GM12878 (cell line): Measurements from ENCODE around the gene MTMR3.

ENCODE experiments used
- TCF7 ChIP-seq: IDR thresholded peaks from 2 replicates; pipeline ENCODE4 v1.6.1; 2014; ENCODE audit warnings: antibody characterized with exemption, borderline replicate concordance
- TF ChIP-seq, protein P1 (sequence below), 3 experiments: IDR thresholded peaks in 2 of 3; conservative IDR thresholded peaks in 1 of 3; 2 replicates each; pipeline ENCODE4 v1.5.1; 2011; ENCODE audit warnings: low read depth in 3 of 3, low read length in 3 of 3, mild to moderate bottlenecking in 3 of 3, control low read depth in 2 of 3, moderate library complexity in 2 of 3, inconsistent platforms in 1 of 3, mixed read lengths in 1 of 3; ENCODE audit not compliant: control insufficient read depth in 2 of 3, insufficient read depth in 1 of 3; ENCODE audit errors: extremely low read depth in 1 of 3

DNA sequence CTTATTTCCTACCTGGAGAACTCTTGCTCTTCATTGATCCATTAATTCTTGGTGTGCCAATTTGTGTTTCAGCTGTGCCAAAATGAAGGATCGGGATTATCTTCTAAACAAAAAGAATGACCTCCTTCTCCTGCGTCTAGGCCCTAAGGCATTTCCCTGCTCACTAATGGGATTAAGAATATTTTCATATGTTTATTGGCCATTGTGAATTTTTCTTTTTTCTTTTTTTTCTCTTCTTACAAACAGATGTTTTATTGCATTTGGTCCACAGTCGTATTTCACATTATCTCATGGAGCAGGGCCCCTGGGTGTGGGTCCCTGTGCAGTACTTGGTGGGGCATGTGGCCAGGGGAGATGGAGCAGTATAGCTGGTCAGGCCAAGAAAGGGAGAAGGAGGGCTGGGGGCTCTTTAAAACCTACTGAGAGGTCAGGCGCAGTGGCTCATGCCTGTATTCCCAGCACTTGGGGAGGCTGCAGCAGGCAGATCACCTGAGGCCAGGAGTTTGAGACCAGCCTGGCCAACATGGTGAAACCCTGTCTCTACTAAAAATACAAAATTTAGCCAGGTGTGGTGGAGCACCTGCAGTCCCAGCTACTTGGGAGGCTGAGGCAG is 162.0 kb downstream of the MTMR3 start:
- TF ChIP-seq, protein P1, sequence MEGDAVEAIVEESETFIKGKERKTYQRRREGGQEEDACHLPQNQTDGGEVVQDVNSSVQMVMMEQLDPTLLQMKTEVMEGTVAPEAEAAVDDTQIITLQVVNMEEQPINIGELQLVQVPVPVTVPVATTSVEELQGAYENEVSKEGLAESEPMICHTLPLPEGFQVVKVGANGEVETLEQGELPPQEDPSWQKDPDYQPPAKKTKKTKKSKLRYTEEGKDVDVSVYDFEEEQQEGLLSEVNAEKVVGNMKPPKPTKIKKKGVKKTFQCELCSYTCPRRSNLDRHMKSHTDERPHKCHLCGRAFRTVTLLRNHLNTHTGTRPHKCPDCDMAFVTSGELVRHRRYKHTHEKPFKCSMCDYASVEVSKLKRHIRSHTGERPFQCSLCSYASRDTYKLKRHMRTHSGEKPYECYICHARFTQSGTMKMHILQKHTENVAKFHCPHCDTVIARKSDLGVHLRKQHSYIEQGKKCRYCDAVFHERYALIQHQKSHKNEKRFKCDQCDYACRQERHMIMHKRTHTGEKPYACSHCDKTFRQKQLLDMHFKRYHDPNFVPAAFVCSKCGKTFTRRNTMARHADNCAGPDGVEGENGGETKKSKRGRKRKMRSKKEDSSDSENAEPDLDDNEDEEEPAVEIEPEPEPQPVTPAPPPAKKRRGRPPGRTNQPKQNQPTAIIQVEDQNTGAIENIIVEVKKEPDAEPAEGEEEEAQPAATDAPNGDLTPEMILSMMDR (IDR thresholded peaks at IDR 0.05 in 2 of 3, conservative IDR thresholded peaks at IDR 0.05 in 1 of 3; ENCODE audit: control insufficient read depth in 2 of 3, extremely low read depth in 1 of 3, insufficient read depth in 1 of 3, low read depth in 3 of 3, low read length in 3 of 3) = no peak
- TF ChIP-seq TCF7 = no peak
